ENCODE measurements around the gene RFX1. TPM values are rescaled to one million over a fixed set of nuclear protein-coding genes. Genes with fewer than 3 reads are reported as not detected.
A peak's percentile ranks its signal among the peaks of the same experiment; 100 is the strongest.
"Not testable (repeated sequence)": the region's sequence is repeated elsewhere in the genome, so short reads cannot be mapped to it uniquely, and the experiment has no call there.

The RFX1 gene
- total RNA-seq, 1 experiment from 2014 or later = 14.9 TPM

- H3K4me1 Mint-ChIP-seq (ENCODE audit: low read depth, unreplicated experiment) = no peaks in the 10 kb centered on the region
- intact Hi-C loops (cut with micrococcal nuclease; ENCODE audit: unreplicated experiment) = loop anchor here (5.0 kb wide), 1 partner anchor 54 kb away; no protein-coding TSS in a partner anchor
- H3K36me3 Mint-ChIP-seq (ENCODE audit: insufficient read depth, unreplicated experiment) = peaks cover 13% of the 10 kb centered on the region
- peak overlapping the region; percentile 91 for H3K4me3 Mint-ChIP-seq (ENCODE audit: low read depth, unreplicated experiment)
- H3K9me3 Mint-ChIP-seq (ENCODE audit: low read depth, unreplicated experiment) = no peaks in the 10 kb centered on the region
- no TSS peak for BruUV-seq (replicated peaks)
- H3K27me3 Mint-ChIP-seq (ENCODE audit: unreplicated experiment) = peaks cover 15% of the 10 kb centered on the region
- no peak overlapping the region for H3K27ac Mint-ChIP-seq (ENCODE audit: unreplicated experiment)
- CTCF ChIA-PET = interaction anchor here (0.7 to 1.6 kb wide), 5 partner anchors 17 to 153 kb away, joined by 3 to 7 read pairs (median 4); partner anchors contain the start of genes MISP3 and RFX1
- no peak for TF ChIP-seq CTCF (IDR thresholded peaks at IDR 0.05; ENCODE audit: unreplicated experiment)
- DNase-seq = no peak
These were observed 25.0 kb upstream of the RFX1 start for GRCh38 chr19:14030997-14031718.

DNA sequence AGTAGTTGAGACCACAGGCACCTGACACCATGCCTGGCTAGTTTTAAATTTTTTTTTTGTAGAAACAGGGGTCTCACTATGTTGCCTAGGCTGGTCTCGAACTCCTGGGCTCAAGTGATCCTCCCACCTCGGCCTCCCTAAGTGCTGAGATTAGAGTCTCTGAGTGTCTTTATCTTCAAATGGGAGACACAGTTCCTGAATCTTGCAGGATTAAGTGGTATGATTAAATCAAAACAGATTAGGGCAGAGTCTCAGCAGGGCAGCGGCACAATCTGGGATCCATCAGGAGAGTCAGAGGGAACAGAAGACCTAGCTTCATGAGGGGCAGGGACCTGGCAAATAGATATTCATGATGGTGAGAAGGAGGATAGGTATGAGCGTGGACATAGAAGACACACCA is 22.8 kb upstream of the RFX1 start:
- no peak for DNase-seq
- Mint-ChIP-seq H3K4me1 (ENCODE audit: low read depth, unreplicated experiment) (no peaks in the 10 kb centered on the region), H3K27me3 (ENCODE audit: unreplicated experiment) (peaks cover 15% of the 10 kb centered on the region), H3K4me3 (ENCODE audit: low read depth, unreplicated experiment) (no peak overlapping the region), H3K36me3 (ENCODE audit: insufficient read depth, unreplicated experiment) (peaks cover 13% of the 10 kb centered on the region), H3K27ac (ENCODE audit: unreplicated experiment) (no peak overlapping the region), H3K9me3 (ENCODE audit: low read depth, unreplicated experiment) (no peaks in the 10 kb centered on the region)
- no TSS peak for BruUV-seq (replicated peaks)
- TF ChIP-seq CTCF (IDR thresholded peaks at IDR 0.05; ENCODE audit: unreplicated experiment) = no peak
- intact Hi-C loops (cut with micrococcal nuclease; ENCODE audit: unreplicated experiment) = no loop called here
- CTCF ChIA-PET = interaction anchor here (0.5 to 0.6 kb wide), 2 partner anchors 11 to 20 kb away, joined by 3 to 5 read pairs; no protein-coding TSS in a partner anchor

GRCh38 chr19:14027856-14028450 is 21.8 kb upstream of the RFX1 start, which contains the start of gene RLN3:
RLN3 (plus strand) TSS chr19:14028148; CDS start chr19:14028205, 57 bp downstream.
- TF ChIP-seq CTCF (IDR thresholded peaks at IDR 0.05; ENCODE audit: unreplicated experiment) = no peak
- no peak within 1 kb of the TSS for H3K4me3 Mint-ChIP-seq (ENCODE audit: low read depth, unreplicated experiment)
- intact Hi-C loops (cut with micrococcal nuclease; ENCODE audit: unreplicated experiment) = no loop called here
- CTCF ChIA-PET = no interaction called here
- H3K36me3 Mint-ChIP-seq (ENCODE audit: insufficient read depth, unreplicated experiment) = peaks cover 13% of the 10 kb centered on the region
- H3K4me1 Mint-ChIP-seq (ENCODE audit: low read depth, unreplicated experiment) = no peaks in the 10 kb centered on the region
- H3K27me3 Mint-ChIP-seq (ENCODE audit: unreplicated experiment) = peaks cover 15% of the 10 kb centered on the region
- no TSS peak for BruUV-seq (replicated peaks)
- H3K9me3 Mint-ChIP-seq (ENCODE audit: low read depth, unreplicated experiment) = no peaks in the 10 kb centered on the region
- no peak within 1 kb of the TSS for H3K27ac Mint-ChIP-seq (ENCODE audit: unreplicated experiment)
- no peak for DNase-seq

GRCh38 chr19:14026652-14027192 is 20.6 kb upstream of the RFX1 start:
- H3K27me3 Mint-ChIP-seq (ENCODE audit: unreplicated experiment) = peaks cover 15% of the 10 kb centered on the region
- H3K36me3 Mint-ChIP-seq (ENCODE audit: insufficient read depth, unreplicated experiment); H3K9me3 Mint-ChIP-seq (ENCODE audit: low read depth, unreplicated experiment); H3K27ac Mint-ChIP-seq (ENCODE audit: unreplicated experiment); intact Hi-C loops (cut with micrococcal nuclease; ENCODE audit: unreplicated experiment); CTCF ChIA-PET; BruUV-seq (replicated peaks); H3K4me1 Mint-ChIP-seq (ENCODE audit: low read depth, unreplicated experiment); DNase-seq; H3K4me3 Mint-ChIP-seq (ENCODE audit: low read depth, unreplicated experiment): not testable (repeated sequence)

Measured in Calu3 (cell line).